Hematopoietic multipotent progenitor cell treated with erythropoietin and hydrocortisone succinate and interleukin-3 and kit ligand, for 17 days (in vitro differentiated cells): ENCODE data around the gene TRRAP.

Experiments used
- DNase-seq: peaks from one replicate; pipeline ENCODE4 v3.0.0-alpha.2; 2015; ENCODE audit warnings: low spot score

Gene TRRAP

GRCh38 chr7:98902523-98902922 lies 24.2 kb downstream of the TRRAP start:
- DNase-seq = no peak

- no peak for DNase-seq
These were observed 24.9 kb downstream of the TRRAP start for GRCh38 chr7:98903246-98903645.

GRCh38 chr7:98907570-98907969 lies 29.2 kb downstream of the TRRAP start:
- no peak for DNase-seq

- DNase-seq = no peak
These were observed 30.3 kb downstream of the TRRAP start for GRCh38 chr7:98908585-98908984.

GRCh38 chr7:98909487-98909886 lies 31.2 kb downstream of the TRRAP start:
- no peak for DNase-seq

GRCh38 chr7:98910427-98910826 lies 32.1 kb downstream of the TRRAP start:
- DNase-seq = no peak

- DNase-seq = no peak
These were observed 33.6 kb downstream of the TRRAP start for GRCh38 chr7:98911916-98912315.

GRCh38 chr7:98913026-98913425 lies 34.7 kb downstream of the TRRAP start:
- DNase-seq = no peak

- DNase-seq = no peak
These were observed 35.3 kb downstream of the TRRAP start for GRCh38 chr7:98913612-98914011.

- DNase-seq = no peak
These were observed 39.0 kb downstream of the TRRAP start for GRCh38 chr7:98917331-98917730.

- DNase-seq = no peak
These were observed 43.5 kb downstream of the TRRAP start for GRCh38 chr7:98921608-98922372.

- peak; percentile 15 for DNase-seq
These were observed 44.3 kb downstream of the TRRAP start for GRCh38 chr7:98922392-98923187.

- DNase-seq = no peak
These were observed 45.2 kb downstream of the TRRAP start for GRCh38 chr7:98923512-98923911.

GRCh38 chr7:98927125-98927524 lies 48.8 kb downstream of the TRRAP start:
- DNase-seq = no peak

- DNase-seq = no peak
These were observed 52.1 kb downstream of the TRRAP start for GRCh38 chr7:98930464-98930863.

GRCh38 chr7:98930921-98931320 lies 52.6 kb downstream of the TRRAP start:
- DNase-seq = peak; percentile 28

- DNase-seq = no peak
These were observed 55.0 kb downstream of the TRRAP start for GRCh38 chr7:98933321-98933720.

- no peak for DNase-seq
These were observed 55.9 kb downstream of the TRRAP start for GRCh38 chr7:98934267-98934666.

- no peak for DNase-seq
These were observed 57.5 kb downstream of the TRRAP start for GRCh38 chr7:98935811-98936210.

- DNase-seq = no peak
These were observed 65.0 kb downstream of the TRRAP start for GRCh38 chr7:98943336-98943735.

- DNase-seq = no peak
These were observed 66.1 kb downstream of the TRRAP start for GRCh38 chr7:98944386-98944785.

- DNase-seq = no peak
These were observed 67.5 kb downstream of the TRRAP start for GRCh38 chr7:98945852-98946251.

GRCh38 chr7:98946389-98946788 lies 68.1 kb downstream of the TRRAP start:
- DNase-seq = no peak
